ENCODE data around the gene FSTL1.

FSTL1 gene

GRCh38 chr3:120462409-120462959 is 11.7 kb upstream of the FSTL1 start:
- no peak for DNase-seq

GRCh38 chr3:120461416-120461815 is 10.6 kb upstream of the FSTL1 start:
- no peak for DNase-seq

DNA sequence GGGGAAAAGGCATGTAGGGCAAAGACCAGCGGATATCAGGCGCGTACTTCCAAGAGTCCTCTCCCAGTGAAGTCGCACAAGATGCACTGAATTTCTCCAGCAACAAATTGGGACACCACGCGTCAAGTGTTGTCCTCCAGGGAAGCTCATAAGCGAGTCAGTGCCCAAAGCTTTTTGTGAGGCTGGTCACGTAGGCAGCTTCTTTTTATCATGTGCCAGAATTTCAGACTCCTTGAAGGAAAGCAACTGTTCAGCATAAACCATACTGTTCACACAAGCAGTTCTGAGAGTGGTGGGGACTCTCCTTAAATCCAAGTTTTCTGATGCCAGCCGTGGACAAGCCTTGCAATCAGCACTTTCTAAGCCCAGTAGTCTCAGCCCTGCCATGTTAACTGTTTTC is 10.1 kb upstream of the FSTL1 start:
- no peak for DNase-seq

DNA sequence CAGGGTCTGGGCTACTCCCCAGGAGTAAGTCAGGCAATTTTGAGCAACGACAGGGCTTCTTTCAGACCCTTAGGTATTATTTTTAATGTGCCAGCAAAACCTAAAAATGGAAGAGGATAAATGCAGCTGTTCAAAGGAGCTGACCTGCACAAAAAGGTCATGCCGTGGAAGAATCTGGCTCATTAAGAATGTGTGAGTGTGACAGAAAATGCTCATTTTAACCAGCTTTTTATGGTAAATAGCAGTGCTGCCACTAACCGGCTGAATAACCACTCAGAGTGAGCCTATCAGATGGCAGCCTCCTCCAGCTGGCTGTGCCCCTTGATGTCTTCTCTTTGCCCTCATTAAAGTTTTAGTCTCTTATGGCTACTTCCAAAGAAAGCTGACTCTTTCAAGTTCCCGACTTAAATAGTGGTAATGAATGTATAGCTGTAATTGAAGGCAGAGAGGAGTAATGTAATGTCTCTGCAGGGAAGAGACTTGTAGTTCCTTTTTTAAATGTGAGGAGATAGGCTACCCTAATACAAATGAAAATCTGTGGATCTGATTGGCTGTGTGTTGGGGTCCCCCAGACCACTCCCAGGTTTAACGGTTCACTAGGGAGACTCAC is 9.5 kb upstream of the FSTL1 start:
- DNase-seq: no peak

- DNase-seq: no peak
Measured at GRCh38 chr3:120459196-120459595, 8.4 kb upstream of the FSTL1 start.

GRCh38 chr3:120457827-120458226 is 7.0 kb upstream of the FSTL1 start:
- no peak for DNase-seq

GRCh38 chr3:120454076-120454689 is 3.4 kb upstream of the FSTL1 start:
- no peak for DNase-seq

DNA sequence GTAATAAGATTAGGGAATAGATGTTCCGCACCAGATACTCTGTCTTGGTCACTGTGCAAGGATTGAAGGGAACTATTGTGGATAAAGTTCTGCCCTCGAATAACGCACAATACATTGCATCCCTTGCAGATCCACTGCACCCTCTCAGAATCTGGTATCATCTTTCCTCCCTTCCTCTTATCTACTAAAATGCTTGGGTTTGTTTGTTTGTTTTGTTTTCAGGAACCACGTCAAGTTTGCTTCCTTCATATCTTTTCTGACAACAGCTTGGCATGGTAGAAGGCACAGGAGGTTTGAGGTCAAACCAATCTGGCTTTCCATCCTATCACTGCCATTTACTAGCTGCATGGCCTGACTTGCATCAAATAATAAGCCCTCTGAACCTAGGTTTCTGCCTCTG is 2.0 kb upstream of the FSTL1 start:
- DNase-seq: no peak

DNA sequence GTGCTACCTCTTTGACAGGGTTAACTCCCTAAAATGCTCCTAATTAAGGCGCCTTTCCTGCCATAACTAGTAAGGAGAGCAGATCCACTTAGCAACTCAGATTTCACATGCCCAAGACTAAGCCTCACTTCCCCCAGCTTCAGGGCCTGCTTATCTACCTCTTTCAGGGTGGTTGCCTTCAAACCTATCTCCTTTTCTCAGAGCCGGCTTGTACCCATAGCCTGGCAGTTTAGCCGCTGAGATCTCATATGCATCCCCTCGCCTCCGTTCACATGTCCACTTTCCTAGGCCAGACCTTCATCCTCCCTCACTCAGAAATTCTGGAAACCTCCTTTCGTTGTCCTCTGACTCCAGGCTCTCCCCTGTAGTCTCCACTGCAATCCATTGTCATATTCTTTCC is 1.0 kb upstream of the FSTL1 start:
- DNase-seq: no peak

- no peak for DNase-seq
Measured at GRCh38 chr3:120451272-120451761, 525 bp upstream of the FSTL1 start.

DNA sequence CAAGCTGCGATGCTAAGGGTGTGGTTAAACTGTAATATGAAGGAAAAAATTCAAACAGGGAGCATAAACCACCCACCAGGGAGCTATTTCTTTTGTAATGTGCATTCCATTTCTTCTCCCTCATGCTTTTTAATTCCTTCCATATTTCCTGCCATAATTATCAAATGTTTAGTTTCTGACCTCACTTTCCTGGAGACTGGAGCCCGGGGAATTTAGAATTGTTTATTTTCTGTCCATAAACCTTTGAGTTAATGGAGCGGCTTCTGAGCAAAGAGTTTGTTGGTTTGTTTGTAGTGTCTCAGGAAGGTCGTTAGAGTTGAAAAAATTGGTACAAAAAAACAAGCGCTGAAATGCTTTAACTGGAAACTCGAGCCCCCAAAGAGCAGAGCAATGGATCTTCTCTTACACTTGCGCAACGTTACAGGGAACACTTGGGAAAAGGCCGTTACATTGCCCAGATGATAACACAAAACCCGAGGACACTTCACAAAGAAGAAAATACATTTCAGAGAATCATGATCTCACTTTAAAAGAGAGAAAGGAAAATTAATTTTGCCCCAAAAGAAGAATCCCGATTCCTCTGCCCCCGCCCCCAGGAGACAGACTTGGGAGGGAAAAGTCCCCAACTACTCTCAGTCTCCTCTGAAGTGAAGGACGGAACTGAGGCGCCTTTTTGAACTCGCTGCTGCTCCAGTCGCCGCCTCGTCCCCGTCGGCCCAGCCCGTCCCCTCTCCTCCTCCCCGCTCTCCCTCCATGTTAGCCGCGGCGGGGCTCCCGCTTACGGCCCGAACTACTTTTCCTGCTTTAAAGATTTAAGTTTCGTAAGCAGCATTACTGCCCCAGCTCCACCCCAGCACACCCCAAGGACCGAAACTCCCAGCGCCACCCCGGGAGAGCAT is 842 bp downstream of the FSTL1 start:
- DNase-seq: no peak

GRCh38 chr3:120449251-120449650 is 1.5 kb downstream of the FSTL1 start:
- no peak for DNase-seq

- no peak for DNase-seq
Measured at GRCh38 chr3:120448756-120449155, 2.0 kb downstream of the FSTL1 start.

GRCh38 chr3:120446891-120447668 is 3.7 kb downstream of the FSTL1 start:
- no peak for DNase-seq

DNA sequence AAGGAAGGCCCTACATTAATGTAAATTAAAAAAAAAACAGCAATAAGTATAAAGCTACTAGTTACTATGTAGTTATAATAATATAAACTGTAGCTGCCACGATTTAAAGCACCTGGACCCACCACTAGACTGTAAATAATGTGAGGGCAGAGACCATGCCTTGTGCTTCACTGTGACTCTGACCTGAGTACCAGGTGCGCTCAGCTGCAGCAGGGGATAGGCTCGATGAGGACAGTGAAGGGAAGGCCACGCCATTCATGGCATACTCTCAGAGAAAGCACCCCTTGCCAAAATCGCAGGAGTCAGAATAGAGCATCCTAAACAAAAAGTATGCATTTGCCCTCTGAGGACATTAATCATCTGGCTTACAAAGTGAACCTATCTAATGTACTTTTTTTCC is 5.1 kb downstream of the FSTL1 start:
- DNase-seq: no peak

- DNase-seq: no peak
Measured at GRCh38 chr3:120443626-120444123, 7.1 kb downstream of the FSTL1 start.

GRCh38 chr3:120442975-120443517 is 7.7 kb downstream of the FSTL1 start:
- DNase-seq: no peak

DNA sequence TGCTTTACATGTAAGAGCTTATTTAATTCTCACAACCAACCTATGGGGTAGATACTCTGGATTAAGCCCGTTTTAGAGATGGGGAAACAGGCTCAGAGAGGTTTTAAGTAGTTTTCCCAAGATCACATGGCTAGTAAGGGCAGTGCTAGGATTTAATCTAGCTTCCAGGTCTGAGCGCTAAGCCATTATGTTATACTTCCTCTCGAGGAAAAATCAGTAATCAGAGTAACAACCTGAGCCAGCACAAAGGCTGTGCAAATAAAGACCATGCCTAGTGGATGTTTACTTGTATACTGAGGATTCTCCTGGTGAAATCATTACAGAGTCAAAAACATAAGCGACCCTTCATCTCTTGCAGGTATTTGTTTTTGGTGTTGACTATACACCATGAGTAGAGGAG is 9.0 kb downstream of the FSTL1 start:
- no peak for DNase-seq

DNA sequence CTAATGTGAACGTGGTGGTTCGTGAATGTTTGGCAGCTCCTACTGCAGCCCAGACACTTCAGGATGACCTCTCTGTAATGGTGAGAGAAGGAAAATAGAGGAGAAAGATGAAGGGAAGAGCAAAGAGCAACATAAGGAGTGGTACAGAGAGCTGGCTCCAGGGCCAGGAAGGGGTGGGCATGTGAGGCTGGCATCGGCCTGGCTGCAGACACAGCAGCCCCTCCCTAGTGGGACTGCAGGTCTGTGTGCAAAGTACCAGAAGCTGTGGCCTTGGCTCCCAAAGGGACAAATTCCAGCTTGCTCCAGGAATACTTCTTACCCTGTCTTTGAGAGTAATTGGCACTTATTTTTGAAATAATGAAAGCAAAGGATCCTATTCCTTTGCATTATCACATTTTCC is 10.0 kb downstream of the FSTL1 start:
- no peak for DNase-seq

DNA sequence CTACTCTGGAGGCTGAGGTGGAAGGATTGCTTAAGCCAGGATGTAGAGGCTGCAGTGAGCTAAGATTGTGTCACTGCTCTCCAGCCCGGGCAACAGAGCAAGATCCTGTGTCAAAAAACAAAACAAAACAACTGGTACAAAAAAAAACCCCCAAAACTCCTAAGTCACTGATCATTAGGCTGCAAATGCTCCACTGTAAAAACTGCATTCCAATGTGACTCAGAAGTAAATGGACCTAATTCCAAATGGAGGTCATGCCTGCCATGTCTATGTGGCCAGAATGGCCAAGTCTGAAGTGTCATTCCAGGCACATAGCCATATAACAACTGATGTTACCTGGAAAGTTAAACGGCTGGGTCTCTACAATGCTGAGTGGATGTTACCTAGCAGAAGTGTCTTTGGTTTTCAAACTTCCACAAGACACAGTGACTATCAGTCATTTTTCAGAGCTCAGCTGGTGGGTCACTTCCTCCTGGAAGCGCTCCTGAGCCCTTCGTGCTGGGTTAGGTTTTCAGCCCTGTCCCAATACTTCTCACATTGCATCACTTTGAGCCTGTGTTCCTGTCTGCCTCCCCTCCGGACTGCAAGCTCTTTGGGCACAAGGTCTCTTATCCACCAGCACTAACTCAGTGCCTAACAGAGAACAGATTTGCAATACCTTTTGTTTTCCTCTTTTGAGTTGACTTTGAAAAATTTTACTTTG is 10.6 kb downstream of the FSTL1 start:
- no peak for DNase-seq

- no peak for DNase-seq
Measured at GRCh38 chr3:120438665-120439370, 12.0 kb downstream of the FSTL1 start.

All from activated CD4-positive, alpha-beta T cell treated with anti-CD3 and anti-CD28 coated beads, Interleukin-10, Interleukin-2, amounts not matched to agents 100 ng/mL and 50 ng/mL, durations not matched to agents 16 hours and 8 hours (primary cell).